Endodermal cell (in vitro differentiated cells): ENCODE results near the gene DUSP11. TPM values are rescaled to one million over a fixed set of nuclear protein-coding genes. Genes with fewer than 3 reads are reported as not detected.

Experiments
- DNase-seq: peaks from one replicate; pipeline ENCODE4 v3.0.0-alpha.2; 2017
- H3K27ac ChIP-seq: 2 replicates; pipeline ENCODE4 v1.5.1; 2013; ENCODE audit warnings: mild to moderate bottlenecking, low read depth, low read length, moderate library complexity
- H3K27me3 ChIP-seq: 2 replicates; pipeline ENCODE4 v1.6.1; 2013; ENCODE audit warnings: mild to moderate bottlenecking, low read length, moderate library complexity; ENCODE audit not compliant: insufficient read depth, control insufficient read depth, poor library complexity, severe bottlenecking
- H3K36me3 ChIP-seq: 2 replicates; pipeline ENCODE4 v1.7.0; 2013; ENCODE audit warnings: mild to moderate bottlenecking, low read length, moderate library complexity; ENCODE audit not compliant: control insufficient read depth, insufficient read depth
- H3K4me1 ChIP-seq: one replicate; pipeline ENCODE4 v1.7.0; 2013; ENCODE audit warnings: low read length; ENCODE audit not compliant: control insufficient read depth, insufficient read depth
- H3K4me3 ChIP-seq: 2 replicates; pipeline ENCODE4 v1.5.1; 2013; ENCODE audit warnings: mild to moderate bottlenecking, low read length, moderate library complexity
- H3K9ac ChIP-seq: 2 replicates; pipeline ENCODE4 v1.6.1; 2013; ENCODE audit warnings: mild to moderate bottlenecking, low read length, moderate library complexity; ENCODE audit not compliant: poor library complexity, severe bottlenecking; ENCODE audit errors: extremely low read depth
- H3K9me3 ChIP-seq: 2 replicates; pipeline ENCODE4 v1.6.1; 2013; ENCODE audit warnings: mild to moderate bottlenecking, low read length, moderate library complexity; ENCODE audit not compliant: control insufficient read depth
- H3K27ac Mint-ChIP-seq: 2 replicates; pipeline ENCODE4 v1.8.0; 2020; ENCODE audit warnings: mixed read lengths
- H3K27me3 Mint-ChIP-seq: 2 replicates; pipeline ENCODE4 v1.8.0; 2021; ENCODE audit warnings: mild to moderate bottlenecking, mixed read lengths; ENCODE audit not compliant: insufficient read depth
- H3K36me3 Mint-ChIP-seq: 2 replicates; pipeline ENCODE4 v1.8.0; 2020; ENCODE audit warnings: low read depth, mixed read lengths
- H3K4me1 Mint-ChIP-seq: 2 replicates; pipeline ENCODE4 v1.8.0; 2020; ENCODE audit warnings: mixed read lengths
- H3K4me3 Mint-ChIP-seq: 2 replicates; pipeline ENCODE4 v1.8.0; 2020; ENCODE audit warnings: mild to moderate bottlenecking, moderate library complexity, mixed read lengths
- H3K9me3 Mint-ChIP-seq: 2 replicates; pipeline ENCODE4 v1.8.0; 2020; ENCODE audit warnings: mild to moderate bottlenecking, mixed read lengths
- CTCF ChIP-seq: fragments of 200-600 bp; sonication (generic); conservative IDR thresholded peaks from 2 replicates; pipeline ENCODE4 v1.5.0; 2021; ENCODE audit warnings: antibody characterized with exemption, mild to moderate bottlenecking
- WGBS, 2 experiments: methylation state at CpG; one replicate each; pipeline versions ENCODE4 v1.1.5 to v1.1.7; 2013; ENCODE audit warnings: missing lambda C conversion rate in 2 of 2, mixed read lengths in 1 of 2; ENCODE audit not compliant: insufficient coverage in 1 of 2, insufficient read length in 1 of 2; 5-methylcytosine and 5-hydroxymethylcytosine counted together
- total RNA-seq, 2 donors: library from RNA; stranded (reverse); fragmentation: NEBNext Ultra II Directional in 1 of 2; extraction: Animal tissue kit (Norgen Biotek cat#: 25700) in 1 of 2; gene quantifications; 2 replicates in 1 of 2; 3 replicates in 1 of 2; pipeline ENCODE4 v1.2.1, GENCODE V29; 2021

DUSP11 gene
- total RNA-seq, 2 donors from 2014 or later, result 18.8 to 23.0 TPM

GRCh38 chr2:73822991-73823390 lies 43.1 kb upstream of the DUSP11 start:
- no peak for DNase-seq
- Histone ChIP-seq H3K4me3 (no peak overlapping the region), H3K9me3 (no peaks in the 10 kb centered on the region), H3K4me1 (no peaks in the 10 kb centered on the region), H3K36me3 (no peaks in the 10 kb centered on the region), H3K27ac (no peak overlapping the region), H3K27me3 (peaks cover 57% of the 10 kb centered on the region), H3K9ac (no peak overlapping the region)
- Mint-ChIP-seq H3K27me3 (peaks cover 37% of the 10 kb centered on the region), H3K4me3 (no peak overlapping the region), H3K36me3 (no peaks in the 10 kb centered on the region), H3K4me1 (no peaks in the 10 kb centered on the region), H3K27ac (no peak overlapping the region), H3K9me3 (no peaks in the 10 kb centered on the region)
- WGBS, 2 experiments, result 60 to 74% methylated on average over 1 to 2 of the region's 2 CpGs
- TF ChIP-seq CTCF, result no peak

- H3K36me3 Mint-ChIP-seq, result no peaks in the 10 kb centered on the region
- no peaks in the 10 kb centered on the region for H3K4me1 Mint-ChIP-seq
- TF ChIP-seq CTCF, result no peak
- H3K36me3 ChIP-seq, result no peaks in the 10 kb centered on the region
- 88% methylated on average over 1 of the region's 1 CpG; no CpG with 5 or more reads in 1 of the 2 experiments for WGBS, 2 experiments
- H3K9me3 Mint-ChIP-seq, result no peaks in the 10 kb centered on the region
- no peak overlapping the region for H3K4me3 ChIP-seq
- DNase-seq, result no peak
- H3K27me3 ChIP-seq, result peaks cover 54% of the 10 kb centered on the region
- H3K27ac ChIP-seq, result no peak overlapping the region
- no peak overlapping the region for H3K27ac Mint-ChIP-seq
- H3K9ac ChIP-seq, result no peak overlapping the region
- no peak overlapping the region for H3K4me3 Mint-ChIP-seq
- no peaks in the 10 kb centered on the region for H3K9me3 ChIP-seq
- no peaks in the 10 kb centered on the region for H3K4me1 ChIP-seq
- H3K27me3 Mint-ChIP-seq, result peaks cover 35% of the 10 kb centered on the region
Observed at GRCh38 chr2:73822276-73822675, 42.4 kb upstream of the DUSP11 start.

- Histone ChIP-seq H3K36me3 (no peaks in the 10 kb centered on the region), H3K4me3 (no peak overlapping the region), H3K27me3 (peaks cover 50% of the 10 kb centered on the region), H3K4me1 (no peaks in the 10 kb centered on the region), H3K27ac (no peak overlapping the region), H3K9ac (no peak overlapping the region), H3K9me3 (no peaks in the 10 kb centered on the region)
- Mint-ChIP-seq H3K4me3 (no peak overlapping the region), H3K27ac (no peak overlapping the region), H3K27me3 (peaks cover 29% of the 10 kb centered on the region), H3K36me3 (no peaks in the 10 kb centered on the region), H3K9me3 (no peaks in the 10 kb centered on the region), H3K4me1 (no peaks in the 10 kb centered on the region)
- 76 to 83% methylated on average over 2 of the region's 2 CpGs for WGBS, 2 experiments
- DNase-seq, result no peak
- TF ChIP-seq CTCF, result no peak
Observed at GRCh38 chr2:73821669-73822068, 41.8 kb upstream of the DUSP11 start.
